GM12873 (cell line): Measurements from ENCODE around the gene ADAMTSL3.

Experiments used
- CTCF ChIP-seq: IDR thresholded peaks from 2 replicates; pipeline ENCODE4 v1.5.1; 2012; ENCODE audit warnings: low read depth, mild to moderate bottlenecking, moderate library complexity, low read length, control low read depth; ENCODE audit not compliant: insufficient read depth; ENCODE audit errors: missing control alignments

The ADAMTSL3 gene

GRCh38 chr15:83833569-83833968 lies 179.6 kb downstream of the ADAMTSL3 start:
- no peak for TF ChIP-seq CTCF

- TF ChIP-seq CTCF, result no peak
These were observed 181.6 kb downstream of the ADAMTSL3 start for GRCh38 chr15:83835479-83835878.

GRCh38 chr15:83837945-83838571 lies 184.1 kb downstream of the ADAMTSL3 start:
- peak; percentile 62 for TF ChIP-seq CTCF

- TF ChIP-seq CTCF, result no peak
These were observed 184.8 kb downstream of the ADAMTSL3 start for GRCh38 chr15:83838763-83839162.

- TF ChIP-seq CTCF, result no peak
These were observed 188.4 kb downstream of the ADAMTSL3 start for GRCh38 chr15:83842281-83842680.

GRCh38 chr15:83843471-83843871 lies 189.5 kb downstream of the ADAMTSL3 start:
- TF ChIP-seq CTCF, result no peak

- no peak for TF ChIP-seq CTCF
These were observed 190.8 kb downstream of the ADAMTSL3 start for GRCh38 chr15:83844742-83845141.
